PC-9 (cell line): Measurements from ENCODE around the gene AKAP12.

ENCODE experiments used
- CTCF ChIP-seq: fragments of 200-600 bp; sonication (generic); conservative IDR thresholded peaks from 2 replicates; pipeline ENCODE4 v1.6.1; 2017; ENCODE audit warnings: mixed run types, antibody characterized with exemption, mild to moderate bottlenecking, moderate library complexity
- EZH2 ChIP-seq: fragments of 200-600 bp; sonication (generic); IDR thresholded peaks from 2 replicates; pipeline ENCODE4 v1.8.0; 2017; ENCODE audit warnings: antibody characterized with exemption, low read depth

GRCh38 chr6:151307501-151307900 lies 67.7 kb downstream of the AKAP12 start:
- no peak for TF ChIP-seq CTCF
- no peak for TF ChIP-seq EZH2
